A549 (cell line): ENCODE results near the gene SRGAP2. TPM values are rescaled to one million over a fixed set of nuclear protein-coding genes. Genes with fewer than 3 reads are reported as not detected.
"Not testable (repeated sequence)": the region's sequence is repeated elsewhere in the genome, so short reads cannot be mapped to it uniquely, and the experiment has no call there.

Source experiments
- ATAC-seq, 2 experiments: fragments of 200-7000 bp in 1 of 2; fragments of >200 bp in 1 of 2; cut with Nextera tagmentation in 1 of 2; cut with Tn5 transposase in 1 of 2; 3 replicates each; pipeline versions ENCODE4 v1.8.0 to v1.9.1; 2018 to 2020; ENCODE audit warnings: mild to moderate bottlenecking in 1 of 2, moderate library complexity in 1 of 2
- CTCF ChIA-PET: fragments of 300-600 bp; sonication (Branson Sonifier 250); formaldehyde crosslinking; extraction: SDS; loops from one replicate; lab custom pipeline; 2021; ENCODE audit warnings: antibody characterized with exemption, inconsistent platforms; lab: Yijun Ruan, JAX
- POLR2A ChIA-PET: fragments of 350-600 bp; formaldehyde crosslinking; extraction: SDS; loops from one replicate; lab custom pipeline; 2021; ENCODE audit warnings: antibody characterized with exemption, inconsistent platforms; lab: Yijun Ruan, JAX
- DNase-seq, 2 experiments: peaks; one replicate each; pipeline versions ENCODE4 v3.0.0 to v3.0.0-alpha.2; 2011 to 2016; ENCODE audit warnings: low read depth in 1 of 2, low spot score in 1 of 2
- FAIRE-seq: peaks from 2 replicates; lab custom pipeline; 2011; peaks lifted over from hg19 to GRCh38; lab: Jason Lieb, UNC
- H3K27ac ChIP-seq, 2 experiments: fragments of >200 bp; sonication (Bioruptor Twin); formaldehyde crosslinking; 3 replicates each; pipeline ENCODE4 v1.5.1; 2016 to 2017
- H3K4me1 ChIP-seq: fragments of >200 bp; sonication (Bioruptor Twin); formaldehyde crosslinking; 3 replicates; pipeline ENCODE4 v1.6.1; 2016
- H3K4me2 ChIP-seq: fragments of >200 bp; sonication (Bioruptor Twin); formaldehyde crosslinking; 3 replicates; pipeline ENCODE4 v1.6.1; 2016
- H3K4me3 ChIP-seq: fragments of >200 bp; sonication (Bioruptor Twin); formaldehyde crosslinking; 3 replicates; pipeline ENCODE4 v1.5.1; 2016
- H3K9me3 ChIP-seq: fragments of >200 bp; sonication (Bioruptor Twin); formaldehyde crosslinking; 3 replicates; pipeline ENCODE4 v1.6.1; 2016
- RAD21 ChIP-seq, 2 experiments: fragments of >200 bp in 1 of 2; sonication (Bioruptor Twin) in 1 of 2; formaldehyde crosslinking in 1 of 2; IDR thresholded peaks in 1 of 2; conservative IDR thresholded peaks in 1 of 2; 2 replicates in 1 of 2; 3 replicates in 1 of 2; pipeline ENCODE4 v1.6.1; 2012 to 2018; ENCODE audit warnings: inconsistent platforms in 1 of 2
- WGBS: methylation state at CpG from one replicate; pipeline ENCODE4 v1.1.6; 2017; ENCODE audit errors: missing lambda C conversion rate; 5-methylcytosine and 5-hydroxymethylcytosine counted together
- polyA minus RNA-seq: library from RNA; depleted of rRNA, polyadenylated mRNA; stranded (reverse); fragments of >200 nt; gene quantifications from 2 replicates; pipeline ENCODE4 v1.2.3, GENCODE V29; 2011; rRNA and poly(A)+ RNA removed
- polyA plus RNA-seq, 4 experiments: library from polyadenylated mRNA; depleted of rRNA in 3 of 4; stranded (reverse); fragments of >200 nt; fragmentation: RNase III in 1 of 4; extraction: RNeasy Plus Mini Kit Qiagen cat#74134 plus additional on column Dnase treatment in 1 of 4; gene quantifications; 2 replicates in 3 of 4; 3 replicates in 1 of 4; pipeline ENCODE4 v1.2.3, GENCODE V29; 2011 to 2017
- TF ChIP-seq, protein P1 (sequence below): fragments of >200 bp; sonication (Bioruptor Twin); formaldehyde crosslinking; IDR thresholded peaks from 3 replicates; pipeline ENCODE4 v1.5.1; 2016

Gene SRGAP2
- polyA plus RNA-seq (2011; rRNA removed) (12.3 and 18.7 TPM in 2 replicates), polyA plus RNA-seq (2017; fragmentation: RNase III; extraction: RNeasy Plus Mini Kit Qiagen cat#74134 plus additional on column Dnase treatment) (16.5 to 20.1 TPM (median 19.6 TPM) in 3 replicates), polyA minus RNA-seq (28.7 and 43.6 TPM in 2 replicates)
- 5.7 and 7.8 TPM in 2 replicates for polyA plus RNA-seq (2012; cell fraction: cytosol; rRNA removed)
- 19.1 and 31.0 TPM in 2 replicates for polyA plus RNA-seq (2012; cell fraction: nucleus; rRNA removed)

DNA sequence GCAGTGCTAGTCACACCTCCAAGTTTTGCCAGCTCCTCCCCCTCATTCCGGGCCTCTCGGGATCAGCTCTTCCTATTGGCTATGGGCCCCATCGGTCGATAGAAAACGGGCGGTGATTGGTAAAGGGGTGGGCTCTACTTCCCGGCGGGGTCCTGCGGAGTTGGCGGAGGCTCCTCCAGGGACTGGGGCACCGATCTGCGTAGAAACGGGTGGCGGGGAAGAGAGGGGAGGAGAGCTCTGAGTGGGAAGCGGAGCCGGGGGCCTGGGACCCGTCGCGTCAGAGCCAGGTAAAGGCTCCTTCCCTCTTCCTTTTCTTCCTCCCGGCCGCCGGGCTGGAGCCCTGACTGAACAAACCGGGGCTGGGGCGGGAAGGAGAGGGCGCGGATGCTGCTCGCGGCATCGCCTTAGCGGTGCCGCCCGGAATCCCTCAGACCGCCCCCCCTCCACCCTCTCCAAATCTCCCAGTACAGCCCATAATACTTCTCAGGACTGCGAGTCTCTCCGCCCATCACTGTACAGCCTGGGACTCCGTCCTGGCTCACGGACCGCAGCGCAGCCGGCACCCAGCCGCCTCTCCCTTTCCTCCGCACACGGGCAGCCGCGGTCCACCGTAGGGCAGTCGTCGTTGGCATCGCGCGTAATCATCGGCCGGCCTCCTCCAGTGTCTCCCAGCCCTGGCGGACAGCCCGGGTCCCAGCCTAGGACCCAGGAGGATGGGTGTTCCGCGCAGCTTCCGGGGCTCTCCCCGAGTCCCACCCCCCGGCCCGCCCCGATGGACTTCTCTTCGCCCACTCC lies at the start of gene SRGAP2:
Gene SRGAP2, plus strand, starts transcription at position 178 of the 795 bp plus-strand sequence. CDS start 2,430 bp downstream, outside the sequence.
- FAIRE-seq, CTCF ChIA-PET, H3K9me3 ChIP-seq, H3K4me1 ChIP-seq, POLR2A ChIA-PET: not testable (repeated sequence)
- H3K4me2 ChIP-seq, result peak within 1 kb of the TSS; percentile 45; the same call in 2 of the 3 replicates
- DNase-seq (peak in 1 of 2 experiments; percentile 63), ATAC-seq (peak; percentile 62 to 80)
- H3K4me3 ChIP-seq, result peak within 1 kb of the TSS; percentile 50
- WGBS, result under 1% methylated on average over 20 of the region's 63 CpGs
- H3K27ac ChIP-seq, result peak within 1 kb of the TSS; percentile 70 to 88

DNA sequence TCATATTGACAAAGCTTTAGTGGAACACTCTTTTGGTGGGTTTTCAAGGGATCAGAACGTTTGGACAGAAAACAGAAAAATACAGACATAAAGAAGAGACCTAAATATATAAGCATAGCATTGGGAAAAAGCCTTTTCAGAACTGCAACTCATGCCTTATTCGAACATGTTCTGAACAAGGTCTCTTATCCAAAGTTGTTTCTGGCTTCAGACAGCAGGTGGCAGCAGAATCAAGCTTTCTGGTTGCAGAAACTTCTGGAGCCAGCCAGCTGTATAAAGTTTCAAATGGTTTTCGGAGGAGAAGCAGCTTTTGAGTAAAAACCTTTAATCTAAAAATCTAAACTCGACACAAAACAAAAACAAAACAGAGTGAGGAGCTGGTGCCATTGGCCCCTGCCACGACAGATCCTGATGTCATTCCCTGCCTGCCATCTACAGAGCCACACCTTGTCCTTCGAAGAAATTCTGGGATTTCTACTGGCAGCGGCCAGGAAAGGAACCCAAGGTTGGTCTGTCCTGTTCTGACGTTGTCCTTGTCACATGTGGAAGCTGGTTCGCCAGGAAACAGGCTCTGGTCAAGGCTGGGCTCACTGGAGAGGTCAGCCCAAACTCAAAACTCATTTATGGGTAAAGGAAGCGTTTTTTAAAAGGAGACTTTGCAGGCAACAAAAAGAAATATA lies 35.9 kb upstream of the SRGAP2 start:
- H3K4me2 ChIP-seq, H3K27ac ChIP-seq, CTCF ChIA-PET, H3K4me3 ChIP-seq, H3K9me3 ChIP-seq, DNase-seq, POLR2A ChIA-PET, H3K4me1 ChIP-seq, FAIRE-seq: not testable (repeated sequence)
- ATAC-seq, result peak; percentile 89 to 90
- WGBS, result 24% methylated on average over 5 of the region's 10 CpGs

DNA sequence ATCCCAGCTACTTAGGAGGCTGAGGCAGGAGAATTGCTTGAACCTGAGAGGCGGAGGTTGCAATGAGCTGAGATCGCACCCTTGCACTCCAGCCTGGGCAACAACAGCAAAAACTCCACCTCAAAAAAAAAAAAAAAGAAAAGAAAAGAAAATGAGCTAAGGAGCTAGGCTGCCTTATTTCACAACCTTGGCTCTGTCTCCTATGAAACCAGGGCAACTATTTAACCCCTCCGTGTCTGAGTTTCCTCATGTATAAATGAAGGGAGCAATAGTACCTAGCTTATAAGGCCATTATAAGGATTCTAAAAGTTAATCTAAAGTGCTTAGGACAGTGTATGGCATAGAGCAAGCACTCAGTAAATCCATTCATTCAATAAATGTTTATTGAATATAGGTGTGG lies 33.5 kb upstream of the SRGAP2 start:
- WGBS, result 75% methylated on average over 2 of the region's 3 CpGs
- H3K4me3 ChIP-seq, FAIRE-seq, ATAC-seq, H3K27ac ChIP-seq, H3K4me1 ChIP-seq, POLR2A ChIA-PET, CTCF ChIA-PET, H3K9me3 ChIP-seq, DNase-seq, H3K4me2 ChIP-seq: not testable (repeated sequence)

DNA sequence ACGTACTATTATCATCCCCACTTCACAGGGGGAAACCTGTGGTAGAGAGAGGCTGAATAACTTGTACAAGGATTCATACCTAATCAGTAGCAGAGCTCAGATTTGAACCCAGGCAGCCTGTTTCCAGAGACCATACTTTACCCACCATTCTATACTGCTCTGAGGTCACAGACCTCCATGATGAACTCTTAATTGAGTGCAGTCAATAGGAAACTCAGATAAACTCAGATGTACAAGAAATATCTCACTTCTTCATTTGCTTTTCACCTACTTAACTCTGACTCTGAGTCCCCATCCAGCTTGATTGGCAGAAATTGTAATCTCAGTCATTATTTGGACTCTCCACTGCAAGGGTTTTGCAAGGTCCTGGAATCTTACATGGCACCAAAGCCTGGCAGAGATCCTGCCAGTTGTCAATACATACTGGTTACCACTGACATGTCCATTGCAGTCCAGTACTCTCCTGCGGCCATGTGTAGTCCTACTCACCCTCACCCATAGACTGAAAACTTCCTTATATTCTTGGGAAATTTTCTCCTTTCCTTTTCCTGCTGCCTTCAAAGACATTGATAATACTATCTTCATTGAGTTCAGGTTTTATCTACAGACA lies 30.1 kb upstream of the SRGAP2 start:
- H3K27ac ChIP-seq, H3K4me2 ChIP-seq, DNase-seq, H3K9me3 ChIP-seq, H3K4me3 ChIP-seq, FAIRE-seq, H3K4me1 ChIP-seq, POLR2A ChIA-PET, ATAC-seq, CTCF ChIA-PET: not testable (repeated sequence)
- 93% methylated on average over 1 of the region's 2 CpGs for WGBS

DNA sequence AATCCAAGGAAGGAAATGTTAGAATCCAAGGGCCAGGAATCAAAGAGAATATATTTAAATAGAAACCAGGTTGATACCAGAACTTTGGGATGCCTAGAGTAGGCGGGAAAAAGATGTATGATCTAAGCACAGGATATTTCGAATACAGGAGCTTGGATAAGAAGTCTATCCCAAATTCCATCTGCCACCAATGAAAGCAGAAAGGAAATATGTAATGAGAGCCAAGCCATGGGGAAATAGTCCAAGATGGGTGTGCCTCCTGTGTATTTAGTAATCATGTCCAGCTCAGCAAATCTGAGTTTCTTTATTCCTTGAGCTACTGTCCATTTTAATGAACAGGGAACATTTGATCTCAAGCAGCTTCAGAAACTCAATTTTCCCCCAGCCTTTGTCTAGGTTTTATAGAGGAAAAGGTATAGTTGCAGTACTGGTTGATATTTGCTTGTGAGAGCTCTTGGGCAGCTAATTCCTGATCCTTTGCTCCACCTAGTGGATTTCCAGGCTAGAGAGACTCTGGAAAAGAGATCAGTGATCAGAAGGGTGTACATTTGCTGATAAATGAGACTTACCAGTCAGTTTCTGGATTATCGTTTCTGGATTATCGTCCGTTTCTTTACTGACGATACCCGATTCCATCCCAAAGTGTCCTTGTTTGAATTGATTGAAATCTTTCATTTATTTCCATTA lies 29.0 kb upstream of the SRGAP2 start:
- DNase-seq, result peak in 1 of 2 experiments; percentile 23

DNA sequence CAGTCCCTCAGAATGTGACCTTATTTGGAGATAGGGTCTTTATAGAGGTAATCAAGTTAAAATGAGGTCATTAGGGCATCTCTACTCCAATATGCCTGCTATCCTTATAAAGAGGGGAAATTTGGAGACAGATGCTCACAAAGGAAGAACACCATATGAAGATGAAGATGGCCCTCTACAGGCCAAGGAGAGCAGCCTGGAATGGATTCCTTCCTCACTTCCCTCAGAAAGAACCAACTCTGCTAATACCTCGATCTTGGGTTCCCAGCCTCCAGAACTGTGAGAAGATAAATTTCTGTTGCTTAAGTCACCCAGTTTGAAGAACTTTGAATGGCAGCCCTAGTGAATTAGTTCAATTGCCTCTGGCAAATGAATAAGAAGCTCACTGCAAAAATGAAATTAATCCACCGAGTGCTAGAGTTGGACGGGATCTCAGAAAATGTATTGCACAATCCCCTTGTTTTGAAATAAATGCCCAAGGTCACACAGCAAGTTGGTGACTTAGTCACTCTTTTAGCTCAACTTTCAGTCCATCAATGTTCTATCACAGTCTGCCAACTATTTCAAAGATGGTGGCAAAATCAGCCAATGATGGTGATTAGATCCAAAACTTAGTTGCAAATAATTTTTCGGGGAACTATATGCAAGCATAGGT lies 27.8 kb upstream of the SRGAP2 start:
- H3K4me1 ChIP-seq, CTCF ChIA-PET, POLR2A ChIA-PET, H3K4me3 ChIP-seq, FAIRE-seq, H3K9me3 ChIP-seq: not testable (repeated sequence)
- ATAC-seq (peak; percentile 61 to 79), DNase-seq (peak in 1 of 2 experiments; percentile 24)
- H3K4me2 ChIP-seq, result peak overlapping the region; percentile 47; the same call in 2 of the 3 replicates
- H3K27ac ChIP-seq, result peak overlapping the region; percentile 21 to 53; a peak in 4 of 6 replicates
- 38% methylated on average over 1 of the region's 4 CpGs for WGBS

More for the DNA sequence above, 29.0 kb upstream of the SRGAP2 start:
- H3K27ac ChIP-seq, H3K4me1 ChIP-seq, POLR2A ChIA-PET, H3K4me3 ChIP-seq, H3K4me2 ChIP-seq, FAIRE-seq, H3K9me3 ChIP-seq: not testable (repeated sequence)
- CTCF ChIA-PET, result interaction anchor here (1.2 kb wide), 1 partner anchor 144 kb away, joined by 3 read pairs; no protein-coding TSS in a partner anchor
- WGBS, result 76% methylated on average over 5 of the region's 7 CpGs
- TF ChIP-seq, protein P1, sequence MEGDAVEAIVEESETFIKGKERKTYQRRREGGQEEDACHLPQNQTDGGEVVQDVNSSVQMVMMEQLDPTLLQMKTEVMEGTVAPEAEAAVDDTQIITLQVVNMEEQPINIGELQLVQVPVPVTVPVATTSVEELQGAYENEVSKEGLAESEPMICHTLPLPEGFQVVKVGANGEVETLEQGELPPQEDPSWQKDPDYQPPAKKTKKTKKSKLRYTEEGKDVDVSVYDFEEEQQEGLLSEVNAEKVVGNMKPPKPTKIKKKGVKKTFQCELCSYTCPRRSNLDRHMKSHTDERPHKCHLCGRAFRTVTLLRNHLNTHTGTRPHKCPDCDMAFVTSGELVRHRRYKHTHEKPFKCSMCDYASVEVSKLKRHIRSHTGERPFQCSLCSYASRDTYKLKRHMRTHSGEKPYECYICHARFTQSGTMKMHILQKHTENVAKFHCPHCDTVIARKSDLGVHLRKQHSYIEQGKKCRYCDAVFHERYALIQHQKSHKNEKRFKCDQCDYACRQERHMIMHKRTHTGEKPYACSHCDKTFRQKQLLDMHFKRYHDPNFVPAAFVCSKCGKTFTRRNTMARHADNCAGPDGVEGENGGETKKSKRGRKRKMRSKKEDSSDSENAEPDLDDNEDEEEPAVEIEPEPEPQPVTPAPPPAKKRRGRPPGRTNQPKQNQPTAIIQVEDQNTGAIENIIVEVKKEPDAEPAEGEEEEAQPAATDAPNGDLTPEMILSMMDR, result peak; percentile 24; the same call in 1 of the 3 replicates
- peak in 1 of 2 experiments; percentile 30; a peak in 1 of 5 replicates for TF ChIP-seq RAD21 (conservative IDR thresholded peaks at IDR 0.05 in 1 of 2, IDR thresholded peaks at IDR 0.05 in 1 of 2)
- ATAC-seq, result peak; percentile 63 to 80; a peak in 4 of 6 replicates

DNA sequence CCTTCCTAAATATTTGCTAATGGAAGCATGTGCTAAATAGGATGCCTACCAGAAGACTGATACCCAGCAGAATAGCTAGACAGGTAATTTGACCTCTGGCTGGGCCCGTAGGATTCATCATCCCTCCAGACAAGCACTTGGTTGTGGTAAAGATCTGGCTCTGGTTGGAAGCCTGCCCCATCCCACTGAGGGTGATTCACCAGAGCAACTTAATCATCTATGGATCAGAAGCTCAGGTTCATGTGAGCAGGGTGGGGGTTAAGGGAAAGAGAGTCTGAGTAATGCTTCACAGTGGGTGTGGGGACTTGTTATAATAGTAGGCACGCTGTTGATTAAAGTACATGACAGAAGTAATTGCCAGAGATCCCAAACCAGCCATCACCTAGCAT lies 27.2 kb upstream of the SRGAP2 start:
- POLR2A ChIA-PET, FAIRE-seq, H3K4me1 ChIP-seq, CTCF ChIA-PET, H3K4me2 ChIP-seq, H3K9me3 ChIP-seq, DNase-seq, H3K27ac ChIP-seq, H3K4me3 ChIP-seq: not testable (repeated sequence)
- peak; percentile 84 to 90 for ATAC-seq
- no CpG with 5 or more reads among the region's 2 CpGs for WGBS

DNA sequence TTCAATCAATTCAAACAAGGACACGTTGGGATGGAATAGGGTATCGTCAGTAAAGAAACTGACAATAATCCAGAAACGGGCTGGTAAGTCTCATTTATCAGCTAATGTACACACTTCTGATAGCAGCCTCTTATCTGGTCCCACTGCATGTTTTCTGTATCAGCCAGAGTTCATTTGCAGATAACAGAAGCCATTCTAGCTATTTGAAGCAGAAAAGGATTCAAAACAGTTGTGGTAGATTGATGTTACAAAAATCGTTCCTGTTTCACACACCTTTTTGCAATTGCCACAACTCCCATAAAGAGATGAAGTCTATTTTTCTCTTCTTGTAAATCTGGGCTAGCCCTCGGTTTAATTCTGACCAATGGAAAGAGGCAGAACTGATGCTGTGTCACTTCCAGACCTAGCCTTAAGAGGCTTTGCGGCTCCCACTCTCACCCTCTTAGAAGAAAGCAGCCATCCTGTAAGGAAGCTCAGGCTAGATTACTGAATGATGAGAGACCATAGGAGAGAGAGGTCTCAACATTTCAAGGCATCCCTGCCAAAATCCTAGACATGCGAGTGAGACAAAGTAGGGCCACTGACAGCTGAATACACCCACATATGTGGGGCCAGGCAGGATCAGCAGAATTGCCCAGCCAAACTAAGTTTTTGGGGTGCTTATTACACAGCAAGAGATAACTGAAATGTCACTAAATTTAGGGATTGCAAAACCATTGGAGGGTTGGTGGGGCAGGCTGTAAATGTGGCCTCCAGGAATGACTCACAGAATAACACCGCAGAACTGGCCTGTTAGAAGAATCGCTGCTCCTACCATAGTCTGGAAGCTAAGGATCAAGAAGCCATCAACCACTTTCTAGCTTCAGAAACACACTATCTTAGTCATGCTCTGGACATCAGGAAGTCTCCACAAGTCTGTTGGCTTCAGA lies 25.0 kb upstream of the SRGAP2 start:
- H3K4me1 ChIP-seq, ATAC-seq, DNase-seq, H3K27ac ChIP-seq, H3K4me3 ChIP-seq, CTCF ChIA-PET, FAIRE-seq, H3K4me2 ChIP-seq, H3K9me3 ChIP-seq, POLR2A ChIA-PET: not testable (repeated sequence)
- WGBS, result 81% methylated on average over 9 of the region's 9 CpGs
